A549 (cell line): ENCODE results near the gene SLC39A3. TPM values are rescaled to one million over a fixed set of nuclear protein-coding genes. Genes with fewer than 3 reads are reported as not detected.

Experiments
- ATAC-seq, 2 experiments: fragments of 200-7000 bp in 1 of 2; fragments of >200 bp in 1 of 2; cut with Nextera tagmentation in 1 of 2; cut with Tn5 transposase in 1 of 2; 3 replicates each; pipeline versions ENCODE4 v1.8.0 to v1.9.1; 2018 to 2020; ENCODE audit warnings: mild to moderate bottlenecking in 1 of 2, moderate library complexity in 1 of 2
- CTCF ChIA-PET: fragments of 300-600 bp; sonication (Branson Sonifier 250); formaldehyde crosslinking; extraction: SDS; loops from one replicate; lab custom pipeline; 2021; ENCODE audit warnings: antibody characterized with exemption, inconsistent platforms; lab: Yijun Ruan, JAX
- POLR2A ChIA-PET: fragments of 350-600 bp; formaldehyde crosslinking; extraction: SDS; loops from one replicate; lab custom pipeline; 2021; ENCODE audit warnings: antibody characterized with exemption, inconsistent platforms; lab: Yijun Ruan, JAX
- DNase-seq, 2 experiments: peaks; one replicate each; pipeline versions ENCODE4 v3.0.0 to v3.0.0-alpha.2; 2011 to 2016; ENCODE audit warnings: low read depth in 1 of 2, low spot score in 1 of 2
- FAIRE-seq: peaks from 2 replicates; lab custom pipeline; 2011; peaks lifted over from hg19 to GRCh38; lab: Jason Lieb, UNC
- H3K27ac ChIP-seq, 2 experiments: fragments of >200 bp; sonication (Bioruptor Twin); formaldehyde crosslinking; 3 replicates each; pipeline ENCODE4 v1.5.1; 2016 to 2017
- H3K4me1 ChIP-seq: fragments of >200 bp; sonication (Bioruptor Twin); formaldehyde crosslinking; 3 replicates; pipeline ENCODE4 v1.6.1; 2016
- H3K4me2 ChIP-seq: fragments of >200 bp; sonication (Bioruptor Twin); formaldehyde crosslinking; 3 replicates; pipeline ENCODE4 v1.6.1; 2016
- H3K4me3 ChIP-seq: fragments of >200 bp; sonication (Bioruptor Twin); formaldehyde crosslinking; 3 replicates; pipeline ENCODE4 v1.5.1; 2016
- H3K9me3 ChIP-seq: fragments of >200 bp; sonication (Bioruptor Twin); formaldehyde crosslinking; 3 replicates; pipeline ENCODE4 v1.6.1; 2016
- CBX8 ChIP-seq: fragments of 200-600 bp; sonication (generic); IDR thresholded peaks from 2 replicates; pipeline ENCODE4 v1.6.1; 2016
- CHD2 ChIP-seq: fragments of 150-350 bp; IDR thresholded peaks from 2 replicates; pipeline ENCODE4 v1.6.1; 2014; ENCODE audit warnings: low read length; ENCODE audit not compliant: partially characterized antibody
- EHF ChIP-seq: fragments of 250-450 bp; sonication (Bioruptor Pico); IDR thresholded peaks from 2 replicates; pipeline ENCODE4 v1.5.0; 2020; ENCODE audit warnings: mild to moderate bottlenecking
- EP300 ChIP-seq, 2 experiments: fragments of >200 bp; sonication (Bioruptor Twin); formaldehyde crosslinking; IDR thresholded peaks; 2 replicates in 1 of 2; 3 replicates in 1 of 2; pipeline ENCODE4 v1.6.1; 2016 to 2017
- FOSB ChIP-seq: fragments of 250-450 bp; sonication (Bioruptor Pico); IDR thresholded peaks from 2 replicates; pipeline ENCODE4 v1.5.0; 2020; ENCODE audit warnings: mild to moderate bottlenecking, moderate library complexity
- FOXS1 ChIP-seq: fragments of 250-450 bp; sonication (Bioruptor Pico); IDR thresholded peaks from 2 replicates; pipeline ENCODE4 v1.5.0; 2020; ENCODE audit warnings: mild to moderate bottlenecking, moderate library complexity
- GATA3 ChIP-seq: IDR thresholded peaks from 2 replicates; pipeline ENCODE4 v1.6.1; 2012; ENCODE audit warnings: borderline replicate concordance
- HEYL ChIP-seq: fragments of 250-450 bp; sonication (Bioruptor Pico); IDR thresholded peaks from 2 replicates; pipeline ENCODE4 v1.8.0; 2021; ENCODE audit warnings: mild to moderate bottlenecking, moderate library complexity
- HOXA7 ChIP-seq: fragments of 250-450 bp; sonication (Bioruptor Pico); IDR thresholded peaks from 2 replicates; pipeline ENCODE4 v1.5.0; 2020; ENCODE audit warnings: mild to moderate bottlenecking, moderate library complexity
- HOXB13 ChIP-seq: fragments of 250-450 bp; sonication (Bioruptor Pico); IDR thresholded peaks from 2 replicates; pipeline ENCODE4 v1.5.0; 2020; ENCODE audit warnings: low read depth, mild to moderate bottlenecking, moderate library complexity
- JUNB ChIP-seq: fragments of >200 bp; sonication (Bioruptor Twin); formaldehyde crosslinking; IDR thresholded peaks from 2 replicates; pipeline ENCODE4 v1.6.1; 2016
- KDM5A ChIP-seq: fragments of 200-600 bp; sonication (generic); IDR thresholded peaks from 2 replicates; pipeline ENCODE4 v1.6.1; 2016; ENCODE audit warnings: antibody characterized with exemption, mild to moderate bottlenecking
- NFE2L2 ChIP-seq: fragments of 150-350 bp; conservative IDR thresholded peaks from 2 replicates; pipeline ENCODE4 v1.6.1; 2014; ENCODE audit warnings: low read length
- NPAS2 ChIP-seq: fragments of 250-450 bp; sonication (Bioruptor Pico); IDR thresholded peaks from 2 replicates; pipeline ENCODE4 v1.8.0; 2022; ENCODE audit warnings: mild to moderate bottlenecking, moderate library complexity, borderline replicate concordance
- POLR2AphosphoS2 ChIP-seq: conservative IDR thresholded peaks from 2 replicates; pipeline ENCODE4 v1.6.1; 2012; ENCODE audit warnings: low read length, improper control_type of control experiment, inconsistent platforms
- RAD21 ChIP-seq, 2 experiments: fragments of >200 bp in 1 of 2; sonication (Bioruptor Twin) in 1 of 2; formaldehyde crosslinking in 1 of 2; IDR thresholded peaks in 1 of 2; conservative IDR thresholded peaks in 1 of 2; 2 replicates in 1 of 2; 3 replicates in 1 of 2; pipeline ENCODE4 v1.6.1; 2012 to 2018; ENCODE audit warnings: inconsistent platforms in 1 of 2
- RCOR1 ChIP-seq: fragments of 150-350 bp; IDR thresholded peaks from 2 replicates; pipeline ENCODE4 v1.6.1; 2014; ENCODE audit warnings: antibody characterized with exemption, low read length, low read depth
- ZNF302 ChIP-seq: fragments of 250-450 bp; sonication (Bioruptor Pico); IDR thresholded peaks from 2 replicates; pipeline ENCODE4 v1.9.0; 2021; ENCODE audit warnings: inconsistent platforms, mild to moderate bottlenecking, moderate library complexity
- ZSCAN20 ChIP-seq: fragments of 250-450 bp; sonication (Bioruptor Pico); IDR thresholded peaks from 2 replicates; pipeline ENCODE4 v1.8.0; 2022; ENCODE audit warnings: mild to moderate bottlenecking, moderate library complexity
- WGBS: methylation state at CpG from one replicate; pipeline ENCODE4 v1.1.6; 2017; ENCODE audit errors: missing lambda C conversion rate; 5-methylcytosine and 5-hydroxymethylcytosine counted together
- polyA plus RNA-seq, 4 experiments: library from polyadenylated mRNA; depleted of rRNA in 3 of 4; stranded (reverse); fragments of >200 nt; fragmentation: RNase III in 1 of 4; extraction: RNeasy Plus Mini Kit Qiagen cat#74134 plus additional on column Dnase treatment in 1 of 4; gene quantifications; 2 replicates in 3 of 4; 3 replicates in 1 of 4; pipeline ENCODE4 v1.2.3, GENCODE V29; 2011 to 2017
- TF ChIP-seq, protein P1 (sequence below): fragments of >200 bp; sonication (Bioruptor Twin); formaldehyde crosslinking; IDR thresholded peaks from 3 replicates; pipeline ENCODE4 v1.6.1; 2016
- TF ChIP-seq, protein P2 (sequence below): IDR thresholded peaks from 2 replicates; pipeline ENCODE4 v1.6.1; 2012; ENCODE audit warnings: low read depth, borderline replicate concordance
- TF ChIP-seq, protein P3 (sequence below): IDR thresholded peaks from 2 replicates; pipeline ENCODE4 v1.6.1; 2012
- TF ChIP-seq, protein P4 (sequence below): fragments of >200 bp; sonication (Bioruptor Twin); formaldehyde crosslinking; IDR thresholded peaks from 3 replicates; pipeline ENCODE4 v1.5.1; 2016
- TF ChIP-seq, protein P5 (sequence below): fragments of 450-650 bp; IDR thresholded peaks from 2 replicates; pipeline ENCODE4 v1.6.1; 2014; ENCODE audit warnings: antibody characterized with exemption

Gene SLC39A3
- polyA plus RNA-seq, 2 of the 4 experiments (the other 2 are of a cell fraction), result 28.3 to 29.6 TPM

DNA sequence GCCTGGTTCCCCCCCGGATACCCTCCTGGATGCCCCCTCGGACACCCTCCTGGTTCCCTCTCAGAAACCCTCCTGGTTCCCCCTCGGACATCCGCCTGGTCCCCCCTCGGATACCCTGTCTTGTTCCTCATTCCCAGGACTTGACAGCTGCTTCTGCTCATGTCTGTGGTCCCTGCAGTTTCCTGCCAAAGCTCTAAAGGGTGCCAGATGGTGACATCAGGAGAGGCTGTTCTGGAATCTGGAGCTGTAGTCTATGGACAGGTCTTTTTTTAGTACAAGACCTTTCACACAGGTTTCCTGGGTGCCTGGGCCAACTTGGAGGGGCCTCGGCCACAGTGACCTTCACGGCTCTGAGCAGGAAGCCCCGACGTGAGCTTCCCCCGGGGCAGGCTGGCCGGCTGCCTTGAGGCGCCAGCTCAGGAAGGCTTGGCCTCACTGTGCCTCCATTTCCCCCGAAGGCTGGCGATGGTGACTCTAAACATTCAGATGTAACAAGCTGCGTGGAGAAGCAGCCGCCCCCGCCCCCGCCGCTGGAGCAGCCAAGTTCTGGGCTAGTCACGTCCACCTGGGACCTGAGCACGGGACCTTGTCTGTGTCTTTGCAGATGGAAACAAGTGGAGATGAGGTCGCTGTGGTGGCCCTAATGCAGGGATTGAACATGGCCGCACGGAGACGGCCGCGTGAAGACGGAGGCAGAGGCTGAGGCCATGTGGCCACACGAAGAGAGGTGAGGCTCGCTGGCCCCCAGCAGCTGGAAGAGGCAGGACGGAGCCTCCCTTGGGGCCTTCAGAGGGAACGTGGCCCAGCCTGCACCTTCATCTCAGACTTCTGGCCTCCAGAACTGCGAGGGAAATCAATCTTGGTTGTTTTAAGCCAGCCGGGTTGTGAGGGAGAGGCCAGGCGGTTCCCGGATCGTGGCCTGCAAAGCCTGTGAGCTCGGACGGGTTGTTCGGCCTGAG is 30.5 kb upstream of the SLC39A3 start:
- Histone ChIP-seq H3K4me2 (no peak overlapping the region), H3K27ac (no peak overlapping the region), H3K4me3 (no peak overlapping the region), H3K4me1 (no peaks in the 10 kb centered on the region), H3K9me3 (no peaks in the 10 kb centered on the region)
- 95% methylated on average over 22 of the region's 40 CpGs for WGBS
- no peak for TF ChIP-seq EHF (CRISPR knock-in tag)
- no peak for TF ChIP-seq HOXB13 (CRISPR knock-in tag)
- no peak for TF ChIP-seq GATA3
- TF ChIP-seq HEYL, result no peak
- TF ChIP-seq ZSCAN20, result no peak
- TF ChIP-seq NFE2L2, result no peak
- no peak for TF ChIP-seq FOSB (CRISPR knock-in tag)
- TF ChIP-seq, protein P1, sequence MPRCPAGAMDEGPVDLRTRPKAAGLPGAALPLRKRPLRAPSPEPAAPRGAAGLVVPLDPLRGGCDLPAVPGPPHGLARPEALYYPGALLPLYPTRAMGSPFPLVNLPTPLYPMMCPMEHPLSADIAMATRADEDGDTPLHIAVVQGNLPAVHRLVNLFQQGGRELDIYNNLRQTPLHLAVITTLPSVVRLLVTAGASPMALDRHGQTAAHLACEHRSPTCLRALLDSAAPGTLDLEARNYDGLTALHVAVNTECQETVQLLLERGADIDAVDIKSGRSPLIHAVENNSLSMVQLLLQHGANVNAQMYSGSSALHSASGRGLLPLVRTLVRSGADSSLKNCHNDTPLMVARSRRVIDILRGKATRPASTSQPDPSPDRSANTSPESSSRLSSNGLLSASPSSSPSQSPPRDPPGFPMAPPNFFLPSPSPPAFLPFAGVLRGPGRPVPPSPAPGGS, result no peak
- no peak for TF ChIP-seq HOXA7 (CRISPR knock-in tag)
- TF ChIP-seq POLR2AphosphoS2, result no peak
- DNase-seq (no peak), FAIRE-seq (no peak), ATAC-seq (no peak)
- ChIA-PET CTCF (interaction anchor here (0.6 to 1.8 kb wide), 3 partner anchors 13 to 122 kb away, joined by 3 to 5 read pairs (median 4); partner anchors contain the start of gene SGTA), POLR2A (no interaction called here)

DNA sequence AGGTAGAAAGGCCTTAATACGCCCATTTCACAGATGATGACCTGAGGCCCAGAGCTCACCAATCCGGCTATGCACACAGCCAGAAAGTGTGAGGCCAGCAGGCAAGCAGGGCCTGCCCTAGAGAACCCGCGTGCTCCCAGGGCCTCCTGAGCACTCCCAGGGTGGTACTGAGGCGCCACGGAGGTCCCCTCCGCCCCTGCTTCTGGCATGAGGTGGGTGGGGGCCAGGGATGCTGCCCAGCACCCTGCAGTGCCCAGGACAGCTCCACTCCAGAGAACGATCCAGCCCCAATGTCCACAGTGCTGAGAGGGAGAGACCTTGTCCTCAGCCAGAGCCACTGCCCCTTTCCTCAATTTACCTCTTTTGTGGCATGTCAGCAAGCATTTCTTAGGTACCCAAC is 29.4 kb upstream of the SLC39A3 start:
- no peaks in the 10 kb centered on the region for H3K9me3 ChIP-seq
- no peak overlapping the region for H3K27ac ChIP-seq
- POLR2A ChIA-PET, result no interaction called here
- TF ChIP-seq RCOR1, result no peak
- TF ChIP-seq, protein P2, sequence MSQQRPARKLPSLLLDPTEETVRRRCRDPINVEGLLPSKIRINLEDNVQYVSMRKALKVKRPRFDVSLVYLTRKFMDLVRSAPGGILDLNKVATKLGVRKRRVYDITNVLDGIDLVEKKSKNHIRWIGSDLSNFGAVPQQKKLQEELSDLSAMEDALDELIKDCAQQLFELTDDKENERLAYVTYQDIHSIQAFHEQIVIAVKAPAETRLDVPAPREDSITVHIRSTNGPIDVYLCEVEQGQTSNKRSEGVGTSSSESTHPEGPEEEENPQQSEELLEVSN, result no peak
- TF ChIP-seq, protein P3, sequence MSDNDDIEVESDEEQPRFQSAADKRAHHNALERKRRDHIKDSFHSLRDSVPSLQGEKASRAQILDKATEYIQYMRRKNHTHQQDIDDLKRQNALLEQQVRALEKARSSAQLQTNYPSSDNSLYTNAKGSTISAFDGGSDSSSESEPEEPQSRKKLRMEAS, result no peak
- TF ChIP-seq RAD21 (conservative IDR thresholded peaks at IDR 0.05 in 1 of 2, IDR thresholded peaks at IDR 0.05 in 1 of 2), result no peak
- no peak for TF ChIP-seq GATA3
- TF ChIP-seq, protein P4, sequence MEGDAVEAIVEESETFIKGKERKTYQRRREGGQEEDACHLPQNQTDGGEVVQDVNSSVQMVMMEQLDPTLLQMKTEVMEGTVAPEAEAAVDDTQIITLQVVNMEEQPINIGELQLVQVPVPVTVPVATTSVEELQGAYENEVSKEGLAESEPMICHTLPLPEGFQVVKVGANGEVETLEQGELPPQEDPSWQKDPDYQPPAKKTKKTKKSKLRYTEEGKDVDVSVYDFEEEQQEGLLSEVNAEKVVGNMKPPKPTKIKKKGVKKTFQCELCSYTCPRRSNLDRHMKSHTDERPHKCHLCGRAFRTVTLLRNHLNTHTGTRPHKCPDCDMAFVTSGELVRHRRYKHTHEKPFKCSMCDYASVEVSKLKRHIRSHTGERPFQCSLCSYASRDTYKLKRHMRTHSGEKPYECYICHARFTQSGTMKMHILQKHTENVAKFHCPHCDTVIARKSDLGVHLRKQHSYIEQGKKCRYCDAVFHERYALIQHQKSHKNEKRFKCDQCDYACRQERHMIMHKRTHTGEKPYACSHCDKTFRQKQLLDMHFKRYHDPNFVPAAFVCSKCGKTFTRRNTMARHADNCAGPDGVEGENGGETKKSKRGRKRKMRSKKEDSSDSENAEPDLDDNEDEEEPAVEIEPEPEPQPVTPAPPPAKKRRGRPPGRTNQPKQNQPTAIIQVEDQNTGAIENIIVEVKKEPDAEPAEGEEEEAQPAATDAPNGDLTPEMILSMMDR, result no peak
- no peak for TF ChIP-seq EP300 (IDR thresholded peaks at IDR 0.05)
- CTCF ChIA-PET, result interaction anchor here (0.6 to 1.5 kb wide), 2 partner anchors 20 to 924 kb away, joined by 3 to 6 read pairs; no protein-coding TSS in a partner anchor
- FAIRE-seq, result no peak
- no peak for DNase-seq
- no peak for ATAC-seq
- H3K4me3 ChIP-seq, result no peak overlapping the region
- 97% methylated on average over 6 of the region's 8 CpGs for WGBS
- no peak overlapping the region for H3K4me2 ChIP-seq
- H3K4me1 ChIP-seq, result no peaks in the 10 kb centered on the region

DNA sequence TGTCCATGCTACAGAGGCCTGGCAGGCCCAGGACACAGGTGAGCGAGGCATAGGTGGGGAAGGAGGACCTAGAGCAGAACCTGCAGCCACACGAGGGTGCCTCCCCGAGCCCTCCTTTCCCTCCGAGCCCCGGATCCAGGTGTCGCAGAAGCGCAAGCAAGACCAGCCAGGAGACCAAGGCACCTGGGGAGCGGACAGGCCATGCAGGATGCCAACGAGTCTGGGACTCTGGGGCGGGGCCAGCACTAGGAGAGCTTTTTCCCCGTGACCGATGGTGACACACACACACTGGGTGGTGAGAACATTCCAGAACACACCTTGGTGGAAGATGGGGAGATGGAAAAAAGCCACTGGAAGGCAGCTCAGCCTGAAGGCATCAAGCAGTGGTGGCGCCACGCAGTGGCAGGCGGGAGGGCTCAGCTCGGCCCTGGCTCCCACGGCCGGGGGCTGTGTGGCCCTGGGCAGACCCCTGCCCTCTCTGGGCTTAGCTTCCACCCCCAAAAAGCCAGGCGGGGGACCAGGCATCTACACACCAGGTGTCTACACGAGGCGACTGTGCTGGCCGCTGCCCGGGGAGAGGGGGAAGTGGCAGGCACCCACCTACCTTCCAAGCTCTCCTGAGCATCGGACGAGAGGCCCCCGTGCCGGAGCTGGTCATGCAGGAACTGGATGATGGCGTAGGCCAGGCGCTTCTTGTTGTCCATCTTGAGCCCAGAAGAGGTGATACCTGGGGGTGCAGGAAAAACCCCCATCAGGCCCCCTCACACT is 28.7 kb upstream of the SLC39A3 start:
- FAIRE-seq (no peak), ATAC-seq (no peak), DNase-seq (no peak)
- Histone ChIP-seq H3K4me2 (no peak overlapping the region), H3K4me1 (no peaks in the 10 kb centered on the region), H3K27ac (no peak overlapping the region), H3K9me3 (no peaks in the 10 kb centered on the region), H3K4me3 (no peak overlapping the region)
- ChIA-PET POLR2A (no interaction called here), CTCF (interaction anchor here (0.6 to 1.5 kb wide), 2 partner anchors 19 to 121 kb away, joined by 4 to 6 read pairs; no protein-coding TSS in a partner anchor)
- 95% methylated on average over 9 of the region's 29 CpGs for WGBS
- TF ChIP-seq NPAS2 (CRISPR knock-in tag), result no peak
- TF ChIP-seq FOXS1 (CRISPR knock-in tag), result no peak
- no peak for TF ChIP-seq CBX8
- no peak for TF ChIP-seq JUNB
- TF ChIP-seq CHD2, result no peak
- TF ChIP-seq, protein P4, result no peak
- TF ChIP-seq ZNF302 (CRISPR knock-in tag), result no peak
- no peak for TF ChIP-seq KDM5A
- TF ChIP-seq, protein P5, sequence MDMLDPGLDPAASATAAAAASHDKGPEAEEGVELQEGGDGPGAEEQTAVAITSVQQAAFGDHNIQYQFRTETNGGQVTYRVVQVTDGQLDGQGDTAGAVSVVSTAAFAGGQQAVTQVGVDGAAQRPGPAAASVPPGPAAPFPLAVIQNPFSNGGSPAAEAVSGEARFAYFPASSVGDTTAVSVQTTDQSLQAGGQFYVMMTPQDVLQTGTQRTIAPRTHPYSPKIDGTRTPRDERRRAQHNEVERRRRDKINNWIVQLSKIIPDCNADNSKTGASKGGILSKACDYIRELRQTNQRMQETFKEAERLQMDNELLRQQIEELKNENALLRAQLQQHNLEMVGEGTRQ, result no peak
- no peak for TF ChIP-seq ZSCAN20
